GM19239 (cell line): ENCODE data around the gene PSMD3.

ENCODE experiments used
- DNase-seq: peaks from one replicate; pipeline ENCODE4 v3.0.0; 2011; ENCODE audit warnings: low spot score; ENCODE audit not compliant: insufficient read length
- FAIRE-seq: peaks from 2 replicates; lab custom pipeline; 2011; peaks lifted over from hg19 to GRCh38; lab: Jason Lieb, UNC

PSMD3 gene

GRCh38 chr17:40038882-40039513, 58.4 kb downstream of the PSMD3 start:
- no peak for DNase-seq
- no peak for FAIRE-seq

- no peak for DNase-seq
- FAIRE-seq, result no peak
These were observed 60.6 kb downstream of the PSMD3 start for GRCh38 chr17:40041196-40041595.
